ENCODE data around the gene MYRFL. TPM values are rescaled to one million over a fixed set of nuclear protein-coding genes. Genes with fewer than 3 reads are reported as not detected.

Gene MYRFL
- total RNA-seq, 1 donor from 2014 or later, result 0.26 TPM

DNA sequence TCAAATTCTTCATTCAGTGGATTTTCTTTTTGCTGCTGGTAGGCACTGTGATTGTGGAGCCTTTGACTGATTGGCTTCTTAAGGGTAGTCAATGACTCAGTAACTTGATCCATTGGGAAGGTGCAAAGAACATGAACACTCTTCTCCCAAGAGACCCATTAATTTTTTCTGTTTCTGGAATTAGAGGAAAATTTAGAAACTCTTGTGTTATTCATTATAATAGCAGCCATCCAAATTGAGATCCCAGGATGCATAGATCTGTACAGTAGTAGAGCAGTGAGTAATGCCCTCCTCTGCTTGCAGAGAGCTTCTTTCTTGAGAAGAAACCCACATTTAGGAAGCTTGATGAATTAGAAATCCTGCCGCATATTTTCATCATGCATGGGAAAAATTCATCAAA is 63.9 kb downstream of the MYRFL start:
- DNase-seq (ENCODE audit: low read depth) (no peak), FAIRE-seq (no peak)

GRCh38 chr12:69894800-69895383 is 69.9 kb downstream of the MYRFL start:
- FAIRE-seq, result peak; percentile 23
- no peak for TF ChIP-seq CTCF (IDR thresholded peaks at IDR 0.05; ENCODE audit: insufficient read depth, low read length, severe bottlenecking)

More for the DNA sequence above, 63.9 kb downstream of the MYRFL start:
- no peaks in the 10 kb centered on the region for H3K36me3 ChIP-seq (ENCODE audit: control insufficient read depth, insufficient read depth, low read length)
- H3K4me3 ChIP-seq (ENCODE audit: low read depth, low read length), result no peak overlapping the region
- H3K27me3 ChIP-seq (ENCODE audit: control insufficient read depth, insufficient read depth, low read length), result no peaks in the 10 kb centered on the region
- TF ChIP-seq CTCF (IDR thresholded peaks at IDR 0.05; ENCODE audit: insufficient read depth, low read length, severe bottlenecking), result no peak

DNA sequence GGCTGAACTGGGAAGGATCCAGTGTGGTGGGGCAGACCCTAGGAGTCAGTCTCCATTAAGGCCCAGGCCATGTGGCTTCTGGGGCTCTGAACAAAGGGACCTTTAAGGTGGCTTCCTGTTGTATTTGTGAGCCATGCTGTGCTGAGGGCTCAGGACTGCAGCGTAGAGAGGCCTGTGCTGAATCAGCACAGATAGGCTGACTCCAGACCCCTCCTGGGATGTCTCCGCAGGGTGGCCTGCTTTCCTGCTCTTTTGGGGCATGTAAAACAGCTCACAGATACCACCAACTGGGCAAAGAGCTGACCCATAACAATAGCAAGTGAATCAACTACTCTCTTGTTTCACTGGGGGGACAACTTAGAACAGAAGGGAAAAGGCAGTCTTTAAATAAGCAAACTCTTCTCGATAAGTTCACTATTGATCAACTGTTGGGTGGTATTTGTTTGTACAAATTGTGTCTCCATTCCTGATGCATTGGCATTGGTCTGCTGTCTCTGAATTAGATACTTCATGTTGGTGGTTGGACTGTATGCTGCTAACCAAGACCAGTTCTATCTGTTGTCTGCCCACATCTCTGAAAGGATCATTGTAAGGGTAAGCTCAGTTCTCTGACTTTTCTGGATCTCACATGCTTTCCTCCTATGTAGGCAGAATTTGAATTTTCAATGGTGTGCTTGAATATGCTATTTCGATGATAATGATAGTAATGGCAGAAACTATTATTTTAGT is 71.8 kb downstream of the MYRFL start:
- FAIRE-seq, result no peak

More at GRCh38 chr12:69894800-69895383, 69.9 kb downstream of the MYRFL start:
- H3K36me3 ChIP-seq (ENCODE audit: control insufficient read depth, insufficient read depth, low read length), result no peaks in the 10 kb centered on the region
- DNase-seq (ENCODE audit: low read depth), result no peak
- H3K4me3 ChIP-seq (ENCODE audit: low read depth, low read length), result no peak overlapping the region
- no peaks in the 10 kb centered on the region for H3K27me3 ChIP-seq (ENCODE audit: control insufficient read depth, insufficient read depth, low read length)

DNA sequence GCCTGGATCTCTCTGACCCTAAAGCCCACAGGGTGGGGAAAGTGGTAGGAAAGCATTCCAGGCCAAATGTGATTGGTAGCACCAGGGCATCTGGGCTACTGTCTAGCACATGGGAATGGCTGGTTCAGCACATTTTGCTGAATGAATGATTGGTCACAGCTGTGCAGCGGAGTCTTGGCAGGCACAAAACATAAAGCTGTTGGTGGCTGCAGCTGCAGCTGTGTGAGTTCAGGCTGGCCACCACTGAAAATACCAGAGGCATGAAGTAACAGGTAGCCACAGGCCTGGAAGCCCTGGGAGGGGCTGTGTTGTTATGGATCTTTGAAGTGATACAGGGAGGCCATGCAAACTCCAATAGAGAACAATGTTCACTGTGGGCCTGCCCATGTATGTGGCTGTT is 72.7 kb downstream of the MYRFL start:
- no peak for TF ChIP-seq CTCF (IDR thresholded peaks at IDR 0.05; ENCODE audit: insufficient read depth, low read length, severe bottlenecking)
- Histone ChIP-seq H3K36me3 (ENCODE audit: control insufficient read depth, insufficient read depth, low read length) (no peaks in the 10 kb centered on the region), H3K4me3 (ENCODE audit: low read depth, low read length) (no peak overlapping the region), H3K27me3 (ENCODE audit: control insufficient read depth, insufficient read depth, low read length) (no peaks in the 10 kb centered on the region)
- DNase-seq (ENCODE audit: low read depth), result peak; percentile 77
- no peak for FAIRE-seq

More for the DNA sequence above, 71.8 kb downstream of the MYRFL start:
- Histone ChIP-seq H3K36me3 (ENCODE audit: control insufficient read depth, insufficient read depth, low read length) (no peaks in the 10 kb centered on the region), H3K4me3 (ENCODE audit: low read depth, low read length) (no peak overlapping the region), H3K27me3 (ENCODE audit: control insufficient read depth, insufficient read depth, low read length) (no peaks in the 10 kb centered on the region)
- no peak for TF ChIP-seq CTCF (IDR thresholded peaks at IDR 0.05; ENCODE audit: insufficient read depth, low read length, severe bottlenecking)
- no peak for DNase-seq (ENCODE audit: low read depth)

- Histone ChIP-seq H3K36me3 (ENCODE audit: control insufficient read depth, insufficient read depth, low read length) (no peaks in the 10 kb centered on the region), H3K27me3 (ENCODE audit: control insufficient read depth, insufficient read depth, low read length) (no peaks in the 10 kb centered on the region), H3K4me3 (ENCODE audit: low read depth, low read length) (no peak overlapping the region)
- no peak for TF ChIP-seq CTCF (IDR thresholded peaks at IDR 0.05; ENCODE audit: insufficient read depth, low read length, severe bottlenecking)
- FAIRE-seq (no peak), DNase-seq (ENCODE audit: low read depth) (peak; percentile 52)
Observed at GRCh38 chr12:69898236-69898635, 73.2 kb downstream of the MYRFL start.
